Heart left ventricle (tissue), 13 donors: ENCODE data around the gene SOX10.

Source experiments
- POLR2A ChIP-seq, 2 donors: fragments of 450-650 bp; IDR thresholded peaks; one replicate each; pipeline ENCODE4 v1.6.1; 2017; ENCODE audit warnings: antibody characterized with exemption in 2 of 2, mild to moderate bottlenecking in 2 of 2, moderate library complexity in 2 of 2
- TF ChIP-seq, protein P1 (sequence below), 12 donors: fragments of 200-600 bp; sonication (generic) in 4 of 12; IDR thresholded peaks; one replicate each; pipeline versions ENCODE4 v1.5.0 to v1.8.0; 2018 to 2022; ENCODE audit warnings: antibody characterized with exemption in 12 of 12, mild to moderate bottlenecking in 5 of 12
- donor health status: ischemic (EF 13 %, LVEDD 7.1; RV severe dilation, severe dysfunction).
- donor health status: DM: no; HTN: yes; CAD: no.
- donor health status: DM: no; HTN: no; CAD: no.
- donor health status: ischemic (EF 25% LVEDD 6.9; RV normal size, moderate dysfunction).
- donor health status: ischemic (EF 25% LVEDD 5.7; RV mildly dilated, moderate dysfunction).
- donor health status: ischemic (EF 35%, LVEDD 5.7; RV mildly dilated, moderate dysfunction).
- donor health status: nonischemic (EF 11% LVEDD 7.7; RV severe dilation, severe dysfunction).
- donor health status: DM: yes; HTN: yes; CAD: no.
- donor health status: PGD.
- donor health status: ischemic (EF 29% LVEDD 5.4; RV normal size, mild dysfunction).
- donor health status: nonischemic (EF 23%, LVEDD 6.1; RV moderate dilation, normal function).

DNA sequence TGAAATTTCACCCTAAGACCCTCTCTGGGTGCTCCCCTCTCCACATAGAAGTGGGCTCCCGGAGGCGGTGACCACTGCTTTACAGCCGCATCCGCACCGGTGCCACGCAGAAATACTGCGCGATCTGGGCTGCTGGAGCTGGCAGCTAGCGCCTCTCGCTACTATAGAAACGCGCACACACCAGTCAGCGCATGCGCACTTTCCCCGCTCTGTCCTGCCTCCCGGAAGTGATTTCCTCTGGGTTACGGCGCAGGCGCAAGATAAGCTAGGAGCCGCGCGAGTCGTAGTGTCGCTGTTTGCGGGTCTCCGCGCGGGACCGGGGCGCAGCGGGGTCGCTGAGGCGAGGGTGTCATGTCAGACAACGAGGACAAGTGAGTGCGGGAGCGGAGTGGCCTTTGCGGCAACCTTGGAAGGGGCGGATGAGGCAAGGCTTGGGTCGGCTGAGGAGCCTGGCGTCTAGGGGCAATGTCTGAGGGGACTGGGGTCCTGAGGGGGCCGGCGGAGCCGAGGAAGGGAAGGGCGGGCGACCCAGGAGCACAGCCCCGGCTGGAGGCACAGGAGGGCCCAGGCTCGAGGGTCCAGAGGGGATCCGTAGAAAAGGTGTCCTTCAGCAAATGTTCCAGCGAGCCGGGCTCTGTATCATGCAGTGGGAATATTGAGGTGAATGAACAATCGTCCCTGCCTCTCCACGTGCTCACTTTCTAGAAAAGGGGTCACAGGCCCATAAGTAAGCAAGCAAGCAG is 30.7 kb downstream of the SOX10 start, which contains the start of the genes C22orf23 and POLR2F:
- TF ChIP-seq, protein P1, sequence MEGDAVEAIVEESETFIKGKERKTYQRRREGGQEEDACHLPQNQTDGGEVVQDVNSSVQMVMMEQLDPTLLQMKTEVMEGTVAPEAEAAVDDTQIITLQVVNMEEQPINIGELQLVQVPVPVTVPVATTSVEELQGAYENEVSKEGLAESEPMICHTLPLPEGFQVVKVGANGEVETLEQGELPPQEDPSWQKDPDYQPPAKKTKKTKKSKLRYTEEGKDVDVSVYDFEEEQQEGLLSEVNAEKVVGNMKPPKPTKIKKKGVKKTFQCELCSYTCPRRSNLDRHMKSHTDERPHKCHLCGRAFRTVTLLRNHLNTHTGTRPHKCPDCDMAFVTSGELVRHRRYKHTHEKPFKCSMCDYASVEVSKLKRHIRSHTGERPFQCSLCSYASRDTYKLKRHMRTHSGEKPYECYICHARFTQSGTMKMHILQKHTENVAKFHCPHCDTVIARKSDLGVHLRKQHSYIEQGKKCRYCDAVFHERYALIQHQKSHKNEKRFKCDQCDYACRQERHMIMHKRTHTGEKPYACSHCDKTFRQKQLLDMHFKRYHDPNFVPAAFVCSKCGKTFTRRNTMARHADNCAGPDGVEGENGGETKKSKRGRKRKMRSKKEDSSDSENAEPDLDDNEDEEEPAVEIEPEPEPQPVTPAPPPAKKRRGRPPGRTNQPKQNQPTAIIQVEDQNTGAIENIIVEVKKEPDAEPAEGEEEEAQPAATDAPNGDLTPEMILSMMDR (IDR thresholded peaks at IDR 0.05) = no peak
- TF ChIP-seq POLR2A (IDR thresholded peaks at IDR 0.05) = peak in 1 of 2 donors; percentile 85
